HG03064 (cell line): ENCODE results near the gene TTF2.
"Not testable (repeated sequence)": the region's sequence is repeated elsewhere in the genome, so short reads cannot be mapped to it uniquely, and the experiment has no call there.

ENCODE experiments used
- ATAC-seq: cut with Tn5 transposase; IDR thresholded peaks from one replicate; pipeline ENCODE4 v1.9.1; 2021; ENCODE audit warnings: low read depth; ENCODE audit not compliant: unreplicated experiment

Gene TTF2

DNA sequence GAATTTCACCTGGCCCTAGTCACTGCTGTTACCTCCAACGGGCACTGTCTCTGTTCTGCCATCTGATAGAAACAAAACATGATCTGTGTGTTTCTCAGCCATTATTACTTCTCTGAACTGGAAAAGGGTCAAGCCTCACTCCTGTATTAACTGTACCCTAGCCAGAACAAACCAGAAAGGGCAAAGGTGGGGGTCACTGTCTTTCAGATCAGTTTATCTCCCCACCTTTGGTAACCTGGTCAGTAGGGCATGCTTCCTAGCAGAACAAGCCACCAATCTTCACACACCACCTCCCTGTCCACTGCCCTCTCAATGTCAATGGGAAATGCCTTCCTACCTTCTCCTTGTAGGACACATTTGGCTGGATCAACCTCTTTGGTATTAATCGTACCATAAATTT is 57.6 kb downstream of the TTF2 start:
- no peak for ATAC-seq

DNA sequence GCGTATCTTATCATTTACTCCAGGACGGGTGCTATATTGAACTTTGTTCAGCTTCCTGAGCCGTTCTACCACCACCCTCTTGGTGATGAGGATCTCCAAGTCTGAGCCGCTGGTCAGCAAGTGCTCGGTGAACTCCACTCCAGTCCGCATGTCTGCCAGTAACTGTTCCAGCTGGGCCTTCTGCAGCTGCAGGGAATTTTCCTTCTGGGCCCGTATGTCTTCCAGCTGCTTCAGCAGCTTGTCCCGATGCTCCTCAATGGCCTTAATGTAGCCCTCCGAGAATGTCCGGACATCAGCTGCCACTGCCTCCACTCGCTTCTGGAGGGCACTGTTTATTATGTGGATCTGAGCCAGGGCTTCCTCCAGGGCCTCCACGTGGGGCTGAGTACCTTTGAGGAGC is 58.0 kb downstream of the TTF2 start:
- no peak for ATAC-seq

DNA sequence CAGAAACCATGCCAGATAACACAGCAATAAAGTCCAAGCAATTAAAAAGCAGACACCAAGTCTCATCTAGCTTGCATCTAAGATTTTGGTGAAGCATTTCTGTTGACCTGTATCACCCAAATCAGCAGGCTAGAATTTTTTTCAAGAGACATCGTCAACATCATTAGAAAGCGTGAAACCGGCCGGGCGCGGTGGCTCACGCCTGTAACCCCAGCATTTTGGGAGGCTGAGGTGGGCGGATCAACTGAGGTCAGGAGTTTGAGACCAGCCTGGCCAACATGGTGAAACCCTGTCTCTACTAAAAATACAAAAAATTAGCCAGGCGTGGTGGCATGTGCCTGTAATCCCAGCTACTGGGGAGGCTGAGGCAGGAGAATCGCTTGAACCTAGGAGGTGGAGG is 59.0 kb downstream of the TTF2 start:
- not testable (repeated sequence) for ATAC-seq

DNA sequence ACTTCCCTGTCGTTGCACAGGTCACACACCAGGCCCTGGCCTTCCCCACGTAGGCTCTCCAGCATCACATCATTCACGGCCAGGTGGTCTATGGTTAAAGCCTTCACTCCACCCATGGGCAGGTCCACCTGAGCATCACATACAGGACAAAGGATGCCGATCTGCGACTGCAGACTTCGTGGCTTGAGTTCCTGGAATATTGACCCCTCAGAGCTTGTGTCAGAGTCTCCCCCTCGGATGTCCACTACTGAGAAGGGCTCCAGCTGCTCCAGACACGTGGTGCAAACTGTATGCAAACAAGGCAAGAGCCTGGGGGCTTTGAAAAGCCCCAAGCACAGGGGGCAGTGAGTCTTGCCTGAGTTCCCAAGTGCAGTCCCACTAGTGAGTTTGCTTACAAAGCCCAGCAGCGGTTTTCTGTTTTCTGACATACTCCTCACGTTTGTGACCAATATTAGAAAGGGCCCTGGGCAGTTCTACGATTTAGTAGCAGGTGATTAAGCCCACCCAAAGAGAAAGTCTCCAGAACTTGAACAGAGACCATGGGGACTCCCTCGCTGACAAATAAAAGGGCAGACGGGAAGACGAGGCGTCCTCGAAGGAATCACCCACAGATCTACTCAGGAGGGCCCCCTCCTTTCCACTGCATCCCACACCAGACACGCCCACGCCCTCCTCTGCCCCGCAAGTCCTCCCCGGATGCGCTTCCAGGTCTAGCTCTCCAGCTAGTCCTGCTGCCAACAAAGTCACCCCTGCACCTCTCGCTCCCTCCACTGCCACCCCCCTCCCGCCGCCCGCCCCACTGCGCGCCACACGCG is 60.9 kb downstream of the TTF2 start:
- no peak for ATAC-seq

- ATAC-seq, result peak; percentile 90
Measured at GRCh38 chr1:117121589-117122329, 61.6 kb downstream of the TTF2 start, which contains the start of gene TRIM45. Gene TRIM45 (minus strand): TSS chr1:117121749. CDS start chr1:117121201, 548 bp downstream.

DNA sequence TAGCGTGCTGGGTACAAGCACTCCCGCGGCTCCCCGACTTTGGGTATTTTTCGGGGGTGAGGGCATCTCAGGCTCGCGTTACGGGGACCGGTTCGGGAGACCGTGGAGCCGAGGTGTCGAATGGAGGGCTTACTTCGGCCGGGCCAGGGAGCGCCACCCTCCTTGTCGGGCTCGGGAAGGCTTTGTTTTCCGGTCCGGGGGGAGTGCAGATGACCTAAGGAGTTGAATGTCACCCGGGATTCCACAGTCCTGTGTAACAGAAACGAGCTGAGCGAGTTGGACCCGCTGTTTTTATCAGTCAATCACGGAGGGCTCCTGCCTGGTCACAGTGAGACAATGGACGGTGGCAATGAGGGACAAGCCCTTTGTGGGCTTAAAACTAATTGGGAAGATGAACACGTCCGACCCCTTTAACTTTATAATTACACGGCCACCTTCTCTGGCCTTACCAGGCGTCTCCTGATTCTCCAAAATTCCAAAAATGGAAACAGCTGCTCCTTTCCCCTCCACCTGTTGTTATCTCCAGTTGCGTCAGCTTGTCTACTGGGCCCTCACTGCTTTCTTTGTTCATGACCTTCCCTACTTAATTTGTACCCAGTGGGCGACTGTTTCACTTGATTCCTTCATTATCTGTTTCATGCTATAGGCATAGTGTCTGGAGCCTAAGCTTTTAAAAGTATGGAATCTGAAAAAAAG is 62.4 kb downstream of the TTF2 start:
- no peak for ATAC-seq

DNA sequence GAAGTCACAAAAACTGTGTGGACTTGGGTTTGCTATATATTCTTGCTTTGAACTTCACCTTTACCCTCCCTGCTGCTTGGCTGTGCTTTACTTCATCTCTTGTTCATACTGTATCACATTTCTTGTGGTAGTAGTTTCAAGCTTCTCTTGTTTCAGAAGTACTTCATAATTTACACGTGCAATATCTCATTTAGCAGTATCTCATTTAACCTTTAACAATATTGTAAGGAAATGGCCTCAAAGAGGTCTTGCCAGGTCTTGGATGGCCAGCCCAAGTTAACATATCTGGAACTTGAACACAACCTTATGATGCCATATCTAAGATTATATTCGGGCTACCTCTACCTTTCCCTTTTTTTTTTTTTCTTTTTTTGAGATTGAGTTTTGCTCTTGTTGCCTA is 63.1 kb downstream of the TTF2 start:
- no peak for ATAC-seq

GRCh38 chr1:117124661-117125060 is 64.5 kb downstream of the TTF2 start:
- no peak for ATAC-seq

GRCh38 chr1:117127795-117128194 is 67.7 kb downstream of the TTF2 start:
- ATAC-seq, result no peak

DNA sequence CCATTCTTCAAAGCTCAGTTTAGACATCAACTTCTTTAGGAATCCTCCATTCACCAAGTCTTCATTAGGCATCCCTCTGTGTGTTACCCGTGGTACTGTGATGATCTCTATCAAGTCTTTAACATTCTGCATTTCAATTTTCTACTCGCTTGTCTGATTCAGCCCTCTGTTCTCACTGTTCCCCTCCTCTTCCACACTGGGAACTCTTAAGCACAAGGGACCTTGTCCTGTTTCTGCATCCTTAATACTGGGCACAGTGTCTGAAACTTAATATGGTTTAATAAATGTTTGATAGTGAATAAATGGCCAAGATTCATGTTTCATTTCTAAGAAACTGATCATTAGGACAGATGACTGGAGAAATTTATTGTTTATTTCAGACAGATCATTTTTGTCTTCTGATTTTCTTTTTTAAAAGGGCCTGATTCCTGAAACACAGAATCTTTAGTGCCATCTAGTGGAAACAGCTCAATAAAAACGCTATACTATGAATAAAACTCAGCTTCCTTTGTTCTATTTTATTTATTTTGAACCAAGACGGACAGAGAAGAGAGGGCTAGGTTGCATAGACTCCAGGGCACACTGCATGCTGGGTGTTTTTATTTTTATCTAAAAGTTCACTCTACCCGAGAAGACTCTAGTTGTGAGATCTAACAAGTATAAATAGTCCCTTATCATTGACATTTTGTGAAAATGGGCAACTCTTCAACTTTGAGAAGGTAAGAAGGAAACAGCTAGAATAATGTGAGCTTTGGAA is 68.4 kb downstream of the TTF2 start:
- no peak for ATAC-seq

- no peak for ATAC-seq
Measured at GRCh38 chr1:117130526-117130925, 70.4 kb downstream of the TTF2 start.

- no peak for ATAC-seq
Measured at GRCh38 chr1:117135329-117135728, 75.2 kb downstream of the TTF2 start.

DNA sequence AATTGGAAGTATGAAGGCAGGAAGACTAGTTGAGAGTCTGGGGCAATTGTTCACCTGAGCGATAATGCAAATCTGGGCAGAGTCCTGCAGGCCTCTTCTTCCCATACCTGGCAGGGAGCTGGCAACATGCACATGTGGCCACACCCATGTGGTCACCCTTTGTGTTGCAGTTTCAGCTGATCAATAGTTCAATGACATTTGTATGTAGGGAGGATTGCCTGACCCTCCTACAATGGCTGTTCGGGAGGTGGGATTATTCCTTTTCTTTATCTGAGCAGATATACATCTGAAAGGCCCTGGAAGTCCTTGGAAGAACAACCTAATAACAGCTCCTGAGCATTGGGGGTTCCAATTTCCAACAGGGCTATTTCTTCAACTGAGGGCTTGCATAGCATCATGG is 76.6 kb downstream of the TTF2 start:
- ATAC-seq, result no peak

DNA sequence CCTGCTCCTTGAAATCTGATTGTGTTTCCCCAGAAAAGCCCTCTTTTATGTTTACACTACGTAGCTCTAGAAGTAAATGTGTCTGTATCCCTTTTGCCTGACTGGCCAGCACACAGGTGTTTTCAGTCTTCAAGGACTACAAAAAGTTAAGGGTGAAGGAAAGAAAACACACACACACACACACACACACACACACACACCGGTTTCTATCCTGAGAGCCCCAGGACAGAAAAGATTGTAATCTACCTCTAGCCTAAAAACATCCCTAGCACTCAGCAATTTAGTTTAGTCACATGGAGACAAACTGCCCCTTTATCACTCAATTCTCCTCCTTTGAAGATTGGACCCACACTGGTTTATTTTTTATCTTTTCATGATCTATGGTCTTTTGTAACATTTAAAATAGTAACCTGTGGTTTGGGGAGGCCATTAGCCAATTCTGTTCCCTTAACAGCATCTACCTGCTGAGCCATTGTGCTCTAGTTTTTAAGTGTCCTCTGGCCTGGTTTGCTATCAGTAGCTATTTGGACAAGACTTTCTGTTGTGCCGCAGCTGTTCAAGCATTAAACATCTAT is 77.2 kb downstream of the TTF2 start:
- no peak for ATAC-seq

GRCh38 chr1:117138106-117138505 is 78.0 kb downstream of the TTF2 start:
- ATAC-seq, result no peak

- no peak for ATAC-seq
Measured at GRCh38 chr1:117138561-117138960, 78.4 kb downstream of the TTF2 start.

DNA sequence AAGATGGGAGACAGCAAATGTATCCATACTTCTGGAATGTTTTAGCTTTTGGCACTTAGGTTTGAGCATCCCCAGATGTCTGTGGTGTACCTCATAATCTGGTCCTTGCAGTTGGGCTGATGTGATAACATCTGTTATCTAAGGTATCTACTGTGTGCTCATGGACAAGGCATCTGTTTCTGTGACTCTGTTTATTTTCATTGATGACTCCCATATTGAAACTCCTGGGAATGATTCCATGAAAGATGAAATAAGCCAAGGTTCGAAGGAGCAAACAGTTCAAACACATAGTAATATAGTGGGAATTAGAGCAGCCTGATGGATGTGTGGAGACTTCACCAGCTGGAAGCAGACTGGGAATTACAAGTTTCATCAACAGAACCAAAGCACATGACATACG is 82.1 kb downstream of the TTF2 start:
- ATAC-seq, result no peak

DNA sequence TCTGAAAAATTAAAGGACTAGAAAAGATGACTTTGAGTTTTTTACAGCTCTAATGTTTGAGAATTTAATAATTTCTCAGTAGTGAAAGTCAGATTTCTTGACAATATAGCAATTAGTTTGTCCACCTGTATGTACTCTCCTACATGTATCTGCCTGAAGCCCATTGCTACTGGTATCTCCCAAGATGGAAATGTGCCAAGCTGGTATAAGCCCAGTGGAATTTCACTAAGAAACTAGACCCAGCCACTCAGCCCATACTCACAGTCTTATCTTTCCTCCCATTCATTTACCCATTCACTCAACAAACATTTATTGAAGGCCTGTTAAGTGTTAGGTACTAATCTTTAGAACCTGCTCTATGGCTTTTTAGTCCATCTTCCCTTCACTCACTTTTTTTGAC is 83.0 kb downstream of the TTF2 start:
- no peak for ATAC-seq

DNA sequence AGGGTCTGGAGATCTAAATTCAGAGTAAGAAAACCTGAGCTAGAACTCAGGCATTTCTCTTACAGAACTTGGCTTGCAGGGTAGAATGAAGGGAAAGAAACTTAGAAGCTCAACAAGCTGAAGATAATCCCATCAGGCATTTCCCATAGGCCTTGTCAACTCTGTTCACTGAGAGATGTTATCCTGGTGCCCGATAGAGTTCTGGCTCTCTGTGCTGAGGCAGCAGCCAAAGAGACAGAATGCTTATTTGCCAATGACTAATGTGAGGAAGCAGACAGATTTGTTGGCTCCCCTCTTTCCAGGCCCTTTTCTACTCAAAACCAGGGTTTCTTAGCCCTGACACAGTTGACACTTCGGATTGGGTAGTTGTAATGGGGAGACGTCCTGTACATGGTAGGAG is 83.7 kb downstream of the TTF2 start:
- ATAC-seq, result no peak

GRCh38 chr1:117146072-117146471 is 85.9 kb downstream of the TTF2 start:
- no peak for ATAC-seq
